Body of pancreas (tissue), 4 donors: ENCODE results near the gene GNAZ. TPM values are rescaled to one million over a fixed set of nuclear protein-coding genes. Genes with fewer than 3 reads are reported as not detected.

Experiments used
- ATAC-seq: fragments of 150-250 bp; one replicate; pipeline ENCODE4 v1.9.1; 2016
- DNase-seq, 4 donors: peaks; one replicate each; pipeline ENCODE4 v3.0.0-alpha.2; 2019
- H3K27ac ChIP-seq, 4 donors: fragments of 200-600 bp; sonication (generic); 1 replicate in 3 of 4; 2 replicates in 1 of 4; pipeline versions ENCODE4 v1.5.1 to v1.6.1; 2016 to 2019; ENCODE audit warnings: mild to moderate bottlenecking in 1 of 4, mixed read lengths in 1 of 4, moderate library complexity in 1 of 4
- H3K27me3 ChIP-seq, 2 donors: fragments of 200-600 bp; sonication (generic); one replicate each; pipeline ENCODE4 v1.6.0; 2016; ENCODE audit warnings: mild to moderate bottlenecking in 1 of 2
- H3K36me3 ChIP-seq, 2 donors: fragments of 200-600 bp; sonication (generic); replicated peaks in 1 of 2; 2 replicates each; pipeline ENCODE4 v1.5.1; 2016; ENCODE audit warnings: low read depth in 2 of 2; ENCODE audit not compliant: insufficient read depth in 1 of 2
- H3K4me1 ChIP-seq: fragments of 200-600 bp; sonication (generic); one replicate; pipeline ENCODE4 v1.6.0; 2016
- H3K4me3 ChIP-seq, 2 donors: fragments of 200-600 bp; sonication (generic); 1 replicate in 1 of 2; 2 replicates in 1 of 2; pipeline ENCODE4 v1.5.1; 2016 to 2019
- H3K9me3 ChIP-seq, 3 donors: fragments of 200-600 bp; sonication (generic); 1 replicate in 2 of 3; 2 replicates in 1 of 3; pipeline ENCODE4 v1.5.1; 2016
- CTCF ChIP-seq, 7 experiments: fragments of 450-650 bp in 4 of 7; fragments of 200-600 bp in 3 of 7; sonication (generic) in 3 of 7; IDR thresholded peaks; one replicate each; pipeline ENCODE4 v1.5.1; 2016 to 2019; ENCODE audit warnings: antibody characterized with exemption in 7 of 7
- POLR2A ChIP-seq, 3 donors: fragments of 450-650 bp; IDR thresholded peaks; one replicate each; pipeline ENCODE4 v1.6.1; 2016; ENCODE audit warnings: antibody characterized with exemption in 3 of 3, mild to moderate bottlenecking in 2 of 3
- WGBS, 2 donors: methylation state at CpG; one replicate each; pipeline ENCODE4 v1.1.5; 2017; 5-methylcytosine and 5-hydroxymethylcytosine counted together
- intact Hi-C: fragments of 100-400 bp; cut with DNase I; formaldehyde crosslinking; loops from one replicate; pipeline ENCODE4 v1.15.1; 2023
- total RNA-seq, 2 donors: library from RNA; depleted of rRNA; stranded (reverse); fragments of >200 nt; gene quantifications; one replicate each; pipeline ENCODE4 v1.1.0, GENCODE V29; 2016

The GNAZ gene
- total RNA-seq, 2 donors from 2014 or later = 0.33 to 2.3 TPM

GRCh38 chr22:23116506-23117263, 46.4 kb downstream of the GNAZ start:
- no peaks in the 10 kb centered on the region for H3K4me1 ChIP-seq
- intact Hi-C loops = no loop called here
- no peaks in the 10 kb centered on the region for H3K9me3 ChIP-seq
- H3K36me3 ChIP-seq = no peaks in the 10 kb centered on the region
- no peaks in the 10 kb centered on the region for H3K27me3 ChIP-seq
- no peak overlapping the region for H3K4me3 ChIP-seq
- ATAC-seq (no peak), DNase-seq (no peak)
- WGBS, 2 donors = 70 to 79% methylated on average over 5 to 10 of the region's 10 CpGs
- TF ChIP-seq POLR2A (IDR thresholded peaks at IDR 0.05) (no peak), CTCF (IDR thresholded peaks at IDR 0.05) (no peak)
- H3K27ac ChIP-seq = no peak overlapping the region

GRCh38 chr22:23117275-23117674, 47.0 kb downstream of the GNAZ start:
- Histone ChIP-seq H3K27me3 (no peaks in the 10 kb centered on the region), H3K4me3 (no peak overlapping the region), H3K4me1 (no peaks in the 10 kb centered on the region), H3K9me3 (no peaks in the 10 kb centered on the region), H3K27ac (no peak overlapping the region), H3K36me3 (no peaks in the 10 kb centered on the region)
- WGBS, 2 donors = 82 to 93% methylated on average over 4 to 10 of the region's 10 CpGs
- ATAC-seq (no peak), DNase-seq (no peak)
- TF ChIP-seq POLR2A (IDR thresholded peaks at IDR 0.05) (no peak), CTCF (IDR thresholded peaks at IDR 0.05) (no peak)
- intact Hi-C loops = no loop called here

GRCh38 chr22:23117891-23118646, 47.8 kb downstream of the GNAZ start:
- ATAC-seq (no peak), DNase-seq (no peak)
- Histone ChIP-seq H3K9me3 (no peaks in the 10 kb centered on the region), H3K27me3 (no peaks in the 10 kb centered on the region), H3K36me3 (no peaks in the 10 kb centered on the region), H3K4me3 (no peak overlapping the region), H3K4me1 (no peaks in the 10 kb centered on the region), H3K27ac (no peak overlapping the region)
- TF ChIP-seq CTCF (IDR thresholded peaks at IDR 0.05) (no peak), POLR2A (IDR thresholded peaks at IDR 0.05) (no peak)
- intact Hi-C loops = no loop called here
- 80 to 89% methylated on average over 9 to 15 of the region's 15 CpGs for WGBS, 2 donors

- no peak for ATAC-seq
- TF ChIP-seq CTCF (IDR thresholded peaks at IDR 0.05) (no peak), POLR2A (IDR thresholded peaks at IDR 0.05) (no peak)
- Histone ChIP-seq H3K4me3 (no peak overlapping the region), H3K9me3 (no peaks in the 10 kb centered on the region), H3K27me3 (no peaks in the 10 kb centered on the region), H3K27ac (no peak overlapping the region), H3K4me1 (no peaks in the 10 kb centered on the region), H3K36me3 (no peaks in the 10 kb centered on the region)
- intact Hi-C loops = no loop called here
- 83 to 89% methylated on average over 7 of the region's 7 CpGs for WGBS, 2 donors
- no peak for DNase-seq
Measured at GRCh38 chr22:23118647-23119493, 48.6 kb downstream of the GNAZ start.
